ENCODE results near the gene TANGO6. TPM values are rescaled to one million over a fixed set of nuclear protein-coding genes. Genes with fewer than 3 reads are reported as not detected.
"Not testable (repeated sequence)": the region's sequence is repeated elsewhere in the genome, so short reads cannot be mapped to it uniquely, and the experiment has no call there.

TANGO6 gene
- total RNA-seq, 1 donor from 2014 or later, result 13.7 TPM

DNA sequence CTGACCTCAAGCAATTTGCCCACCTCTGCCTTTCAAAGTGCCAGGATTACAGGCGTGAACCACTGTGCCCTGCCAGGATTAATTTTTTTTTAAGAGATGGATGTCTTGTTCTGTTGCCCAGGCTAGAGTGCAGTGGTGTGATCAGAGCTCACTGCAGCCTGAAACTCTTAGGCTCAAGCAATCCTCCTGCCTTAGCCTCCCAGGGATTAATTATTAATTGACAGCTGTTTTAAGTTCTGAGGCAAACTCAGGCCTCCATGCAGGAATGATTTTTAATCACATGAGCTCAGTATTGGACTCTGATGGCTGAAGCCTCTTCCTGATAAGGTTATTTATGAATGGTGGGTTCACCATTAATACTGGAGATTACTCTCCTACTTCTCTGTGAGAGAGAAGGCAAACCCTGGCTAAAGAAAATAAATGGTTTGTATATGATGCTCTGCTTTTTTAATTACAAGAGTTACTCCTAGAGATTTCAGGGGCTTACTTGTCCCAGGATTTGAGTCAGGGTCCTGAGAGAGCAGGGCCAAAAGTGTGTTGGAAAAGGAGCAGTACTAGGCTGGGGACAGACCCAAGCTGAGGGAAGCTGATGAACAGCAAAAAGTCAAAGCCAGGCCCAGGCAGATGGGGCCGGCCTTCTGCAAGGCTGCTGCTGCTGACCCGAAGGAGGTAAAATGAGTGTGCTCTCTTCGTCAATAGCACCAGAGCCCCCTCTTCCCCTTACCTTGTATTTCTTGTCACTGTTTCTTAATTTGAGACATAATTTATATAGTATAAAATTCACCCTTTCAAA, 205.2 kb downstream of the TANGO6 start:
- no peaks in the 10 kb centered on the region for H3K27me3 ChIP-seq (ENCODE audit: control insufficient read depth, insufficient read depth, low read length)
- no peaks in the 10 kb centered on the region for H3K36me3 ChIP-seq (ENCODE audit: control insufficient read depth, insufficient read depth, low read length)
- FAIRE-seq (no peak), DNase-seq (ENCODE audit: low read depth) (no peak)
- no peak overlapping the region for H3K4me3 ChIP-seq (ENCODE audit: low read depth, low read length)
- TF ChIP-seq, protein P1, sequence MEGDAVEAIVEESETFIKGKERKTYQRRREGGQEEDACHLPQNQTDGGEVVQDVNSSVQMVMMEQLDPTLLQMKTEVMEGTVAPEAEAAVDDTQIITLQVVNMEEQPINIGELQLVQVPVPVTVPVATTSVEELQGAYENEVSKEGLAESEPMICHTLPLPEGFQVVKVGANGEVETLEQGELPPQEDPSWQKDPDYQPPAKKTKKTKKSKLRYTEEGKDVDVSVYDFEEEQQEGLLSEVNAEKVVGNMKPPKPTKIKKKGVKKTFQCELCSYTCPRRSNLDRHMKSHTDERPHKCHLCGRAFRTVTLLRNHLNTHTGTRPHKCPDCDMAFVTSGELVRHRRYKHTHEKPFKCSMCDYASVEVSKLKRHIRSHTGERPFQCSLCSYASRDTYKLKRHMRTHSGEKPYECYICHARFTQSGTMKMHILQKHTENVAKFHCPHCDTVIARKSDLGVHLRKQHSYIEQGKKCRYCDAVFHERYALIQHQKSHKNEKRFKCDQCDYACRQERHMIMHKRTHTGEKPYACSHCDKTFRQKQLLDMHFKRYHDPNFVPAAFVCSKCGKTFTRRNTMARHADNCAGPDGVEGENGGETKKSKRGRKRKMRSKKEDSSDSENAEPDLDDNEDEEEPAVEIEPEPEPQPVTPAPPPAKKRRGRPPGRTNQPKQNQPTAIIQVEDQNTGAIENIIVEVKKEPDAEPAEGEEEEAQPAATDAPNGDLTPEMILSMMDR (IDR thresholded peaks at IDR 0.05; ENCODE audit: insufficient read depth, low read length, severe bottlenecking), result no peak

DNA sequence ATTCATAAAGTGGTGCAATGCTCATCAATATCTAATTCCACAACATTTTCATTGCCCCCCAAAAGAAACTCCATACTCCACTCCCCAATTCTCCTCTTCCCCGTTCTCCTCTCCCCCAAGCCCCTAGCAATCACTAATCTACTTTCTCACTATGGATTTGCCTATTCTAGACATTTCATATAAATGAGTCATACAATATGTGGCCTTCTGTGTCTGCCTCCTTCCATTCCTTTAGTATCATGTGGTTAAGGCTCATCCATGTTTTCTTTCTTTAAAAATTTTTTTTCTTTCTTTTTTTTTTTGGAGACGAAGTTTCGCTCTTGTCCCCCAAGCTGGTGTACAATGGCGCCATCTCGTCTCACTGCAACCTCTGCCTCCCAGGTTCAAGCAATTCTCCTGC, 205.8 kb downstream of the TANGO6 start:
- no peaks in the 10 kb centered on the region for H3K27me3 ChIP-seq (ENCODE audit: control insufficient read depth, insufficient read depth, low read length)
- TF ChIP-seq, protein P1 (IDR thresholded peaks at IDR 0.05; ENCODE audit: insufficient read depth, low read length, severe bottlenecking), result no peak
- no peak overlapping the region for H3K4me3 ChIP-seq (ENCODE audit: low read depth, low read length)
- H3K36me3 ChIP-seq (ENCODE audit: control insufficient read depth, insufficient read depth, low read length), result no peaks in the 10 kb centered on the region
- DNase-seq (ENCODE audit: low read depth), result peak; percentile 36
- no peak for FAIRE-seq

DNA sequence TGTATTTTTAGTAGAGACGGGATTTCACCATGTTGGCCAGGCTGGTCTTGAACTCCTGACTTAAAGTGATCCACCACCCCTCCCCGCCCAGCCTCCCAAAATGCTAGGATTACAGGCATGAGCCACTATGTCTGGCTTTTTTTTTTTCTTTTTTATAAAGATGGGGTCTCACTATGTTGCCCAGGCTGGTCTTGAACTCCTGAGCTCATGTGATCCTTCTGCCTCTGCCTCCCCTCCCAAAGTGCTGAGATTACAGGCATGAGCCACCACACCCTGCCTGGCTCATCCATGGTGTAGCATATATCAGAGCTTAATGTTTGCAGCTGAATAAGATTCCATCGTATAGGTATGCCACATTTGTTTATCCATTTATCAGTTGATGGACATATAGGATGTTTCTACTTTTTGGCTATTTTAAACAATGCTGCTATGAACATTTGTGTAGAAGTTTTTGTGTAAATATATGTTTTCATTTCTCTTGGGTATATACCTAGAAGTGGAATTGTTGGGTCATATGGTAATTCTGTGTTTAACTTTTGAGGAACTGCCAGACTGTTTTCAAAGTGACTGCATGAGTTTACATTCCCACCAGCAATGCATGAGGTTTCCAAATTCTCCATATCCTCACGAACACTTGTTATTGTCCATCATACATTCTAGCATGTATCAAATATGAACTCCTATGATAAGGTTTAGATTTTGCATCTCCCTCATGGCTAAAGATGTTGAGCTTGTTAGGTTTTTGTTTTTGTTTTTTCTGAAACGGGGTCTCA, 206.5 kb downstream of the TANGO6 start:
- Histone ChIP-seq H3K27me3 (ENCODE audit: control insufficient read depth, insufficient read depth, low read length) (no peaks in the 10 kb centered on the region), H3K36me3 (ENCODE audit: control insufficient read depth, insufficient read depth, low read length) (no peaks in the 10 kb centered on the region), H3K4me3 (ENCODE audit: low read depth, low read length) (no peak overlapping the region)
- TF ChIP-seq, protein P1 (IDR thresholded peaks at IDR 0.05; ENCODE audit: insufficient read depth, low read length, severe bottlenecking), result no peak
- DNase-seq (ENCODE audit: low read depth), result no peak
- no peak for FAIRE-seq

DNA sequence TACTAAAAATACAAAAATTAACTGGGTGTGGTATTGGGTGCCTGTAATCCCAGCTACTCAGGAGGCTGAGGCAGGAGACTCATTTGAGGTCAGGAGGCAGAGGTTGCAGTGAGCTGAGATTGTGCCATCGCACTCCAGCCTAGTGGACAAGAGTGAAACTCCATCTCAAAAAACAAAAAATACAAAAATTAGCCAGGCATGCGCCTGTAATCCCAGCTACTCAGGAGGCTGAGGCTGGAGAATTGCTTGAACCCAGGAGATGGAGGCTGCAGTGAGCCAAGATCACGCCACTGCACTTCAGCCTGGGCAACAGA, 208.1 kb downstream of the TANGO6 start:
- FAIRE-seq; H3K27me3 ChIP-seq (ENCODE audit: control insufficient read depth, insufficient read depth, low read length); DNase-seq (ENCODE audit: low read depth); H3K36me3 ChIP-seq (ENCODE audit: control insufficient read depth, insufficient read depth, low read length); H3K4me3 ChIP-seq (ENCODE audit: low read depth, low read length): not testable (repeated sequence)

DNA sequence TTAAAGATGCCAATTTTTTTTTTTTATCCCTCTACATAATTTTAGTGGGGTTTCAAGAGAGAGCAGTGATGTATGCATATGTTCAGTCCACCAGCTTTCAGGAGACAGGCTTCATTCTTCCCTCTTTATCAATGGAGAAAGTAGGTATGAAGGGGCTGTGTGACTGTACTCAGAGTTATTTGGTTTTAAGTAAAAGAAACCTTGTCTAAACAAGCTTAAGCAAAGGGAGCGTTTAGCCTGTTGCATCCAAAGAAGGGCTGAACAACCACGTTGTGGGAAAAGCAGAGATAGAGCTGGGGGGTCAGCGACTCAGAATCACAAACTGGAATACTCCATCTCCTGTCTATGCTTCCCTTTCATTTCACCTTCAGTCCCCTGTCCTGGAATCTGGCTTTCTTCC, 211.7 kb downstream of the TANGO6 start:
- FAIRE-seq, result no peak
- Histone ChIP-seq H3K36me3 (ENCODE audit: control insufficient read depth, insufficient read depth, low read length) (no peaks in the 10 kb centered on the region), H3K4me3 (ENCODE audit: low read depth, low read length) (no peak overlapping the region), H3K27me3 (ENCODE audit: control insufficient read depth, insufficient read depth, low read length) (no peaks in the 10 kb centered on the region)
- TF ChIP-seq, protein P1 (IDR thresholded peaks at IDR 0.05; ENCODE audit: insufficient read depth, low read length, severe bottlenecking), result no peak
- DNase-seq (ENCODE audit: low read depth), result no peak

DNA sequence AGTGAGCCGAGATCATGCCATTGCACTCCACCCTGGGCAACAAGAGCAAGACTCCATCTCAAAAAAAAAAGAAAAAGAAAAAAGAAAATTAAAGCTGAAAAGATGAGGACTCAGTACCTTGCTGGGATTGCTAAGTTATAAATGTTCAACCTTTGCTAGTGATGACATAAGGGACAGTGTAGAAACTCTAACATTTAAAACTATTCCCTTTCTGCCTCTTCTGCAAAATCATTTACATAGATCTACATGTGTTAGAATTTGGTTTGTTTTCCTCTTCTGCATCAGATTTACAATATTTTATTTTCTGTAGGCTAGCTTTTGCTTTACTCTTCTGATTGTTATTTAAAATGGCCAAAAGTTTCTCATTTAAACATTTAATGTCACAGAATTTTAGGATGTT, 212.6 kb downstream of the TANGO6 start:
- H3K4me3 ChIP-seq (ENCODE audit: low read depth, low read length), result no peak overlapping the region
- no peaks in the 10 kb centered on the region for H3K27me3 ChIP-seq (ENCODE audit: control insufficient read depth, insufficient read depth, low read length)
- no peaks in the 10 kb centered on the region for H3K36me3 ChIP-seq (ENCODE audit: control insufficient read depth, insufficient read depth, low read length)
- TF ChIP-seq, protein P1 (IDR thresholded peaks at IDR 0.05; ENCODE audit: insufficient read depth, low read length, severe bottlenecking), result no peak
- FAIRE-seq (no peak), DNase-seq (ENCODE audit: low read depth) (no peak)

Data from bronchial epithelial cell (primary cell).